ENCODE results near the gene C2orf69.
A peak's percentile ranks its signal among the peaks of the same experiment; 100 is the strongest.
"Not testable (repeated sequence)": the region's sequence is repeated elsewhere in the genome, so short reads cannot be mapped to it uniquely, and the experiment has no call there.

The C2orf69 gene, protein sequence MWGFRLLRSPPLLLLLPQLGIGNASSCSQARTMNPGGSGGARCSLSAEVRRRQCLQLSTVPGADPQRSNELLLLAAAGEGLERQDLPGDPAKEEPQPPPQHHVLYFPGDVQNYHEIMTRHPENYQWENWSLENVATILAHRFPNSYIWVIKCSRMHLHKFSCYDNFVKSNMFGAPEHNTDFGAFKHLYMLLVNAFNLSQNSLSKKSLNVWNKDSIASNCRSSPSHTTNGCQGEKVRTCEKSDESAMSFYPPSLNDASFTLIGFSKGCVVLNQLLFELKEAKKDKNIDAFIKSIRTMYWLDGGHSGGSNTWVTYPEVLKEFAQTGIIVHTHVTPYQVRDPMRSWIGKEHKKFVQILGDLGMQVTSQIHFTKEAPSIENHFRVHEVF

DNA sequence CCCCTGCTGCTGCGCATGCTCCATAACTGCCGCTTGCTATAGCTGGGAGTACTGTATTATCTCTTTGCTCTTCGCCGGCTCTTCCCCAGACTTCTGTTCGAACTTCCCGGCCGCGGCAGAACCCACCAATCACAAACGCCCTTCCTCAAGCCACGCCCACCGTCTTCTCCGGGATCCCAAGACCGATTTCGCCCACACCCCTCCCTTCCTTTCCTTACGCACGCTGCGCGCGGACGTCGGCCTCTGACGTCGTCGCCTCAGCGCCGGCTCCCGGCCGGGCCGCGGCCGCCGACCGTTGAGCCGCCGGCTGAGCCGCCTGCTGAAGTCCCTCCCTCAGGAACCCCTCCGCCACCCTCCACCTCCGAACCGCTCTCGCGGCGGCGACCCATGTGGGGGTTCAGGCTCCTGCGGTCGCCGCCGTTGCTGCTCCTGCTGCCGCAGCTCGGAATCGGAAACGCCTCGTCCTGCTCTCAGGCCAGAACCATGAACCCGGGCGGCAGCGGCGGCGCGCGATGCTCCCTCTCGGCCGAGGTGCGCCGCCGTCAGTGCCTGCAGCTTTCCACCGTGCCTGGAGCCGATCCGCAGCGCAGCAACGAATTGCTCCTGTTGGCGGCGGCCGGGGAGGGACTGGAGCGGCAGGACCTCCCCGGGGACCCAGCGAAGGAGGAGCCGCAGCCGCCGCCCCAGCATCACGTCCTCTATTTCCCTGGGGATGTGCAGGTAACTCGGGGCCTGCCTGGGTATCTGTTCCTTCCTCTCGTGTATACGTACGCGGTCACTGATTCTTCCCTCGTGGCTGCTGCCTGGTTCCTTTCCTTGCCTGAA lies at the start of gene C2orf69:
C2orf69 (plus strand) TSS at position 242 of the 825 bp plus-strand sequence; CDS start at position 388, 146 bp downstream.
- DNase-seq (ENCODE audit: low spot score): peak; percentile 92

DNA sequence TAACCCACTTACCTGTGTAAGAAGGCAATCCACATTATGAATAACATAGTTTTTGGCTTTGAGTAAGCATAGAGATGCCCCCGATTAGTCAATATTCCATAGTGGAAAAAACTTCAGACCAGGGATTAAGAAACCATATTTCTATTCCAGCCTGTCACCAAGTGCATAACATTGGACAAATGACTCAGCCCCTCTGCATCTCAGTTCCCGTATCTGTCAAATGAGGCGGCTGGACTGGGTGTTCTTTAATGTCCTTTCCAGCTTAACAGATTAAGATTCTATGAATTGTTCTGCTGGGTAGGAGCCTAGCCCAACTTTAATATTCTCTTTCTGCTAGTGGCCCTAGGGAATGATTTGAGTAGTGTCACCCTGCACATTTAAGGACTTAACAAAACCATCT lies 48.3 kb upstream of the C2orf69 start:
- no peak for DNase-seq (ENCODE audit: low spot score)

DNA sequence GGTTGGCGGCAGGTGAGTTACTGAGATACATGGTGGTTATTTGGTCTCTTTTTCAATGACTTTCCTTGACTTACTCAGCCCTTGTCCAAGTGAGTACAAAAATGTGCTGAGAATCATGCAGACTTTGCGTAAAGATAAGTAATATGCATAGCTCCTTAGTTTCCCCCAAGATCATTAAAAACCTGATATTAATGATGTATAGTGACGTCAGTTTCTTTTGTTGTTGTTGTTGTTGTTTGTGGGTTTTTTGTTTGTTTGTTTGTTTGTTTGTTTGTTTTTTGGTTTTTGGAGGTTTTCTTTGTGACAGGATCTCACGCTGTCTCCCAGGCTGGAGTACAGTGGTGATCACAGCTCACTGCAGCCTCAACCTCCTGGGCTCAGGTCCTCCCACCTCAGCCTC lies 45.2 kb upstream of the C2orf69 start:
- no peak for DNase-seq (ENCODE audit: low spot score)

DNA sequence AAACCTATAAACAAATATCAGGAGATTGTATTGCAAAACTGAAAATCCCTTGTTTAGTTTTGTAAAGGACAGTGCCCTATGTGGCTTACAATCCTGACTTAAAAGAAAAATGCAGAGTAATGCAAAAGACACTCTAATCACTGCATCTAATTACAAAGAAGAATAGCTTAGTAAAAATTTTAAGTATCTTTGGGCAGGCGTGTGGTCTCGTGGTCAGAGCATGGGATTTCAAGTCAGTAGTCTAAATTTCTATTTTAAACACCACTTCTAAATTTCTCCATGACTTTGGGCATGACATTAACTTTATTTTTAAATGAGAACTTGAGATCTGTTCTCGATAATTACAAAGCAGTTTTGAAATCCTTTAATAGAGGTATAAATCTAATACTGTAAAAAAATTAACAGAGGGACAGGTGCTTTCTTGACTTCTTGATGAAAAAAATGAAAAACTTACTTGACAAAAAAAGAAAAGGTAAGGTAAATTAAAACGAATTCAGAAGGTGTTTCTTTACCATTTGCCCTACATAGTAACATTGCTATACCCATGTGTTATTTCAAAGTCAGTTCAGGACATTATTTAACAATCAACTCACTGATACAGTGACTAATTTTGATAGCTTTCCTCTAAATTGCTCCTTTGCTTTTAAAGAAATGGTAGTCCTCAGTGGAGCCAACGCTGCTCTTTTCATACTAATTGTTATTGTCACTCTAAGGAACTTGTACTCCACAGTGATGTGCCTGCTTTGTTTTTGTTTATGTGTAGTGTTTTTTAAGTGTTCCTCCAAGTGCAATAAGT lies 42.5 kb upstream of the C2orf69 start:
- DNase-seq (ENCODE audit: low spot score): no peak

DNA sequence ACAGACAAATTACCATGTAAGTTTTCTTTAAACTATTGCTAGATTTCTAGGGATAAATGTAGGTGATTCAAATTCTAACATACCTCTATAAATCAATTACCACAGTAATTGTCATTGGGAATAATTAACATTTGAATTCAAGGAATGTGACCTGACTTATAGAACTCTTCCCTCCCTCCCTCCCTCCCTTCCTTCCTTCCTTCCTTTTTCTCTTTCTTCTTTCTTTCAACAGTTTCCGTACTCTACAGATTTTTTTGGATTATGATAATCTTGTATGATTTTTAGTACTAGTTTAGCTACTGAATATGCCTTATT lies 41.9 kb upstream of the C2orf69 start:
- DNase-seq (ENCODE audit: low spot score): no peak

DNA sequence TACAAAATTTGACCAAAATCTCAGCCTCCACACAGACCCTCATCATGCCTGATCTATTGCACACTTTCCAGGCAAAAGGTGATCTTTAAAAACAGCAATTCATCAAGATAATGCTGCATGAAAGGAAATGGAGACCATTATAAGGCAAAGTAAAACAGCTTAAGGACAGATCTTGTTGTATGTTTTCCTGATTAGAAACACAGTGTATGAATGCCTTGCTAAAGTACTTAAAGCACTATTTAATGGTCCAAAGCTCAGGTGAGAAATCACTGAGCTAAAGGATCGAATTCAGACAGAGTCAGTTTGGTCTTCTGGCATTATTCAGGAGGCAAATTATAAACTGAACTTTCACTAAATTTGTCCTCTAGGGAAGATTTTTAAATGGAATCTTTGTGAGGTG lies 41.4 kb upstream of the C2orf69 start:
- DNase-seq (ENCODE audit: low spot score): no peak

DNA sequence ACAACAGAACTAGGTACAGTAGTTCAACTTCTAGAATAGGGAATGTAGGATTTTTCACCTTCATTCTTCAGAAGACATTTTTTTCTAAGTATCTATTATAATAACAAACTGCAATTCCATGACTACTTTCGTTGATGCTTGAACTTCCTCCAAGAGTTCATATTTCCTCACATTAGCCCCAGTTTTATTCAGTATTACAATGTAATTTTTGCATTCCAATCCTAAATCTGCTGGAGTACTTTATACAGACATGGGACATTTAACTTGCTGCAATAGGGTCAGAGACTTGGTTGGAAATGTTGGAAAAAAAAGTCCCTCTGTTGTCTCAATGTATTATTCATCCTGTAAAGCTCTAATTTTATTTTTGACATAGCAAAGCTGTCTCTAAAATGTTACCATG lies 40.5 kb upstream of the C2orf69 start:
- no peak for DNase-seq (ENCODE audit: low spot score)

DNA sequence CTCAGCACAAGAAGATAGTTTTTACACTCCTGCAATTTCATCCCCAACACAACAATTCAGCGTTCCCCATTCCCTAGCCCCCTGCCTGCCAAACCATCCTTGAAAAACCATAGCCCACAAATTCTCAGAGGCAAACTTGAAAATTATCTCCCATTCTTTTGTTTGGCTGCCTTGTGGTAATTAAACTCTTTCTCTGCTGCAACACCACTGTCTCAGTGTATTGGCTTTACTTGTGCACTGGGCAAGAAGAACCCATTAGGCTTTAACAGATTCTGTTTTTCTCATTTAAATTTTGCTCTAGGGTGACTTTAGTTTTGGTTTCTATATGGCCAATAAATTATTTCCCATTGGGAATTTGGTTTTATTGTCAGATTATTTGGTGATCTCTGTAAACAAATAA lies 36.9 kb upstream of the C2orf69 start:
- no peak for DNase-seq (ENCODE audit: low spot score)

DNA sequence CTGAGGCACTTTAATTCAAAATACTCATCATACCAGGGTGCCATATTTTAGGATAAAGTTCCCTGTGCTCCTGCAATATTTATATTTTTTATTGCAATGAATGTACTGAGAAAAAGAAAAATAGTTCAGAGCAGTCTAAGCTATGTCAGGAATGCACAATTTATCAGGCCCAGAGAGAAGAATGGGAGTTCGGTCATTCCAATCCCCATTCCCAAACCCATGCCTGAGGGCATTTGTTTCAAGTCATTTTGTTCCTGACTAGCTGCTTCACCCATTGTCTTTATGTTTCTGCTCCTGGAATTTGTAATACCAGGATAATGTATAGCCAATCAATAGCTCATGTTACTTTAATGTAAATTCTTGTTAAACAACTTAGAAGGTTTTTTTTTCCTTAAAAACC lies 35.7 kb upstream of the C2orf69 start:
- no peak for DNase-seq (ENCODE audit: low spot score)

DNA sequence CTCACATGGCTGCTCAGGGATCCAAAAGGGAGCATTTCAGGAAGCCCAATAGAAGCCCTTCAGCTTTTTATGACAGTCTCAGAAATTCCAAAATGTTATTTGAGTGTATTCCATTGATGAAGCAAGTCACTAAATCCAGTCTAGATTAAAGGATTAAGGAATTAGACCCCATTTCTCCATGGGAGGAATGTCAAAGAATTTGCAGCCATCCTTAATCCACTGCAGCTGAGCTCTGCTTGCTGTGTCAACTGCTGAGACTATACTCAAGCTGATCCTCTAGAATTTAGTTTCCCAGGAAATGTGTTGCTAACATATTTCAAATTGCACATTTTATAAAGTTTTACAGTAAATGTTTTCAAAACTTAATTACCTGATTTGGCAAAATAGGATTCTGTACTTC lies 28.4 kb upstream of the C2orf69 start:
- DNase-seq (ENCODE audit: low spot score): no peak

DNA sequence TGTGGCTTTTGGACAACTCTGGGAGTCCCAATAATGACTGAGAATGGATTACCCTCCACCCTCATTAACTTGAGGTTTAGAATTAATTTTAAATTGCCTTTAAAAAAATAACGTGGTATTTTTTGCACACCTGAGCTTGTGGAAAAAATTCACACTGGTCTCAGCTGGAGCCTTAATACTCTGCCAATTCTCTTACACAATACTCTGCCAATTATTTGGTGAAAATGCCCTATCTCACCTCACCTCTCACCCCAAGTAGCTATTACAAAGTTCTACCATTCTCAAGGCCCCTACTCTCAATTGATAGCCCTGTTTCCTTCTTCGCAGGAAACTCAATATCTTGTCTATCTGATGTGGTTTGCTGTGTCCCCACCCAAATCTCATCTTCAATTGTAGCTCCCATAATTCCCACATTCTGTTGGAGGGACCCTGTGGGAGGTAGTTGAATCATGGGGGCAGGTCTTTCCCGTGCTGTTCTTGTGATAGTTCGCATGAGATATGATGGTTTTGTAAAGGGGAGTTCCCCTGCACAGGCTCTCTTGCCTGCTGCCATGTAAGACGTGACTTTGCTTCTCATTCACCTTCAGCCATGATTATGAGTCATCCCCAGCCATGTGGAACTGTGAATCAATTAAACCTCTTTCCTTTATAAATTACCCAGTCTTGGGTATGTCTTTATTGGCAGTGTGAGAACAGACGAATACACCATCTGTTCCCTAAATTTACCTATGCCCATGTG lies 27.4 kb upstream of the C2orf69 start:
- DNase-seq (ENCODE audit: low spot score): no peak

DNA sequence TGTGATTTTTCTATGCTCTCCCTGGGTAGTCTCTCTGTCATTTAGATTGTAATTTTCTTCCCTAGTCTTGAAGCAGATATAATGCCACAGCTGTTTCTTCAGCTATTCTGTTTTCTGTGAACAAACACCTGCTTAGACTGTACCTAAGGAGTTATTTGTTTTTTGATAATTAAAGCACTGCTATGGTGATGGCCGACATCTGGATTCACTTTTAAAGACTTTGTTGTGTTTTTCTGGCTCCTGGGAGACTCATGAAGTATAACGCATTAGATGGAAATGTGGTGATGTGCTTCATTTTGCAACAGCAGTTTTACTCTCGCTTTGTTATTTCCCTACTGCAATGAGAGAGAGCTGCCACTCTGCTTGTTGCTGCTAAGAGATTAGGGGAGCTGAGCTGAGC lies 15.7 kb upstream of the C2orf69 start:
- DNase-seq (ENCODE audit: low spot score): no peak

DNA sequence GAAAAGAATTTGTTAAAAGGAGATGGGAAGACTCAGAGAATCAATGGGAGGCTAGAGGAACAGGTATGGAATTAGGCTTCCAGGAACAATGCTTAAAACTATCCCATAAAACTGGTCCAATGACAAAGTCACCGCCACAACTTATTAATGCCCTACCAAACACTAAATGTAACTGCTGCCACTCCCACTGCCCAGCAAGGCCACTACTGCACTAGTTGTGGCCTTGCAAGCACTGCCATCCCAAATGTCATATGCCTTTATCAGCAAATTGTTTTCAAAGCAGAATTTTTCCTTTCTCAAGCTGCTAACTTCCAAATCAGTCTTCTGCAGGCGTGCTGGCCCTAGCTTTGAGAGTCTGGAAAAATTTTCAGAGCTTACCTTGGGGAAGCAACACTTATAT lies 14.5 kb upstream of the C2orf69 start:
- no peak for DNase-seq (ENCODE audit: low spot score)

DNA sequence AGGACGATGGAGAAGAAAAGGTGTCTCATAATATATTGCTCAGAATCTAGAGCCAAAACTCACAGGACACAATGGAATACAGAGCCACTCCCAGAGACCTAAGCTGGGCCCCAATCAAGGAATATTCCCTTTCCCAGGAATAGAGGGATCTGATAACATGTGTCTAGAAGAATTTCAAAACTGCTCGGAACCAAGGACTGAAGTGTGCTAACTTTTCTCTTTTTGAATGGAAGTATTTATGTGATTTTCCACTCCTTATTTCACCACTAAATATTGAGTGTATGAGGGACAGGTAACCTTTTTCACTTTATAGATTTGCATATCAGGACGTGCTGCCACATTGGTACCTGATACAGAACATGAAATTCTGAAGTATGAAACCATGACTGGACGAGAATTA lies 9.2 kb upstream of the C2orf69 start:
- DNase-seq (ENCODE audit: low spot score): no peak

DNA sequence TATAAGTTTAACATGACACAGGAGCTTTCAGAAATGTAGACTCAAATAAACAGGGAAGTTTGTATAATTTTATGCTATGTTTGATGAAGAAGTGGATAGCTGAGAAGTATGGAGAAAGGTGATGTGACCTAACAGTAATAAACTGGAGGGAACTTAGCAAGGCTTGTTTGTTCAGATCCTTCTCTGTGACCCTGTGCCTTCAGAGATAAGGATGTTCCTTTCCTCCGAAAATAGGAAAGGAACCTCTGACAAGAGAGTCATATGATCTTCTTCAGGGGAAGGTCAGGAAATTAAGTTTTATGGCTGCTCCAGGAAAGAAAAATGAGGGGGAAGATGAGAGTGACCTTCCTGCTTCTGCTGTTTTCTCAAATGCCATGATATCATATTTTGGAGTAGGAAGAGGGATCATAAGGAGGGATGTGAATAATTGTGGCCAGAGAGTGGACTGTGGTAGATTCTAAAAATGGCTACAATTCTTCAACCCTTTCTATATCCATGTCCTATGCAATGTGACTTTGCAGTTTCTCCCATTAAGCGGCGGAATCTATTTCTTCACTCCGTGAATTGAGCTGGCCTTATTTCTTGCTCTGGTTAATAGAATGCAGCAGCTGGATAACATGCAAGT lies 8.5 kb upstream of the C2orf69 start:
- no peak for DNase-seq (ENCODE audit: low spot score)

DNA sequence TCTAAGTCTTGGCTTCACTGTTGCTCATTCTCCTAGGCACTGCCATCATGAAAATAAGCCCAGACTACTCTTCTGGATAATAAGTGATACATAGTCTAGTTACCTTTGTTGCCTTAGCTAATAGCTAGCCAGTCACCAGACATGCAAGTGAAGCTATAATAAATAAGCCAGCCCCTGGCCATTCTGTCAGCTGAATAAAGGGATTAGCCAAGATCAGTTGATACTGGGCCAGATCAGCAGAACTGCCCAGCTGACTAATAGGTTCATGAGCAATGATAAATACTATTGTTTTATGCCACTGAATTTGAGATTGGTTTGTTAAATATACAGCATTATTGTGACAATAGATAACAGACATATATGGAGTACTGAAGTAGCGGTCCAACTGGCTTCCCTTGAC lies 8.0 kb upstream of the C2orf69 start:
- DNase-seq (ENCODE audit: low spot score): no peak

DNA sequence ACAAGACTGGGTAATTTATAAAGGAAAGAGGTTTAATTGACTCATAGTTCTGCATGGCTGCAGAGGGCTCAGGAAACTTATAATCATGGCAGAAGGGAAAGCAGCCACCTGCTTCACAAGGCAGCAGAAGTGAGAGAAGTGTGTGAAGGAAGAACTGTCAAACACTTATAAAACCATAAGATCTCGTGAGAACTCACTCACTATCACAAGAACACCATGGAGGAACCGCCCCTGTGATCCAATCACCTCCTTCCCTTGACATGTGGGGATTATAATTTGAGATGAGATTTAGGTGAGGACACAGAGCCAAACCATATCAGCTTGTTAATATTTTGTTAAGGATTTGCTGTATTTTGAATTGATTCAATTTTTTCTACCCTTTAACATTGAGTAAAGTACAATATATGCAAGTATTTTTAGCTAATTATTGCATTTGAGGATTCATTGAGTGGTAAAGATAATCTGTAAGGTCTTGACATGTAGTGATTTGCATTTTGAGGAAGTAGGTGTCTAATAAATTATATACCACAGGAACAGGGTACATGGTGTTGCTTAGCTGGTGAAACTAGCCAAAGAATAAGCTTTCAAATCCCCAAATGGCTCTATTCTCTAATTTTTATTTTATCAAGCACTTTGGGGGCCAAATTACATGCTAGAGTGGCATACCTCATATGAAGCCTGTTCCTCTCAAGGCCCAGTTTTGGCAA lies 3.9 kb upstream of the C2orf69 start:
- no peak for DNase-seq (ENCODE audit: low spot score)

DNA sequence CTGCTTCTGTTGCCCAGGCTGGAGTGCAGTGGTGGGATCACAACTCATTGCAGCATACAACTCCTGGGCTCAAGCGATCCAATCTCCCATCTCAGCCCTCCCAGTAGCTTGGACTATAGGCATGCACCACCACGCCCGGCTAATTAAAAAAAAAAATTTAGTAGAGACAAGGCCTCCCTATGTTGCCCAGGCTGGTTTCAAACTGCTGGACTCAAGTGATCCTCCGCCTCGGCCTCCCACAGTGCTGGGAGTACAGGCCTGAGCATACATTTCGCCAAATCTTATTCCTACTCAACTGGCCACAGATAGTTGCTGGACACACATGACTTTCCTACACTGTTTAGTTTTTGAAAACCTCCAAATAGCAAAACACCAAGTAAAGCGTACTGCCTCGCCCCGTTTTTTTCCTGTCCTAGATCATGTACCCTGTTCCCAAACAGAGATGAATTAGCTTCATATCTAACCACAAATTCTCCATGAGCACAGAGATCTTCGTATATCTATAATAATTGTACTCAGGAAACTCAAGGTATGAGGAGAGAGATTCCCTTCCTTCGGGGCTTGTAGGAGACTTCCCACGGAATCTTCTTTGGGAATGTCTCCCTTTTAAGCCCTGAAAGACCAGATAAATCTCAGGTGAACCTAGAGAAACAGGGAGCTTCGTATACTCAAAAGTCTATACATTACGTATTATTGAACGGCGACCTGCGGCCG lies 598 bp upstream of the C2orf69 start:
- no peak for DNase-seq (ENCODE audit: low spot score)

DNA sequence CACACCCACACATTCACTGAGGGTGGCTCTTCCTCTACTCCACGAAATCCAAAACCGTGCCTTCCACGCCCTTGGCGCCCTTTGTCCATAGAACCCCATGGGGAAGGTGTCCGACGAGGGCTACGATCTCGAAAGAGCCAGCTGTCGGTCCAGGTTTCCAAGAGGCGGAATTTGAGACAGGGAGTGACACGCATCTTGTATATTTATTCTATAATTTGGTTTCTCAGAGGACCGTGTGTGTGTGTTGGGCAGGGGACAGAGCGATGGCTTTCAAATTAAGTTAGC lies 726 bp downstream of the C2orf69 start:
- DNase-seq (ENCODE audit: low spot score): no peak

DNA sequence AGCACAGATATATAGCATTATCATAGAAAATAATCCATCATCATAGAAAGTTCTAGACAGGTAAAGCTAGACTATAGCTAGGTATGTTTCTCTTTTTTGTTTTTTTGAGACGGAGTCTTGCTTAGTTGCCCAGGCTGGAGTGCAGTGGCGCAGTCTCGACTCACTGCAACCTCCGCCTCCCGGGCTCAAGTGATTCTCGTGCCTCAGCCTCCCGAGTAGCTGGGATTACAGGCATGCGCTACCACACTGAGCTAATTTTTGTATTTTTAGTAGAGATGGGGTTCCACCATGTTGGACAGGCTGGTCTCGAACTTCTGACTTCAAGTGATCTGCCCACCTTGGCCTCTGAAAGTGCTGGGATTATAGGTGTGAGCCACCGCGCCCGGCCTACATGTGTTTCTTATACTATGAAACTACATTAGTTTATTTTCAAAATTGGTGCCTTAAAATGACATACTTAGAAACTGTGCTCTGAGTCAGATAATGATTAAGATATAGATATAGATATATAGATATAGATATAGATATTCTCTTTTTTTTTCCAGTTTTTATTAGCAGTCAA lies 1.5 kb downstream of the C2orf69 start:
- DNase-seq (ENCODE audit: low spot score): not testable (repeated sequence)
